CD4-positive, alpha-beta T cell treated with Interleukin-2 at 100 ng/mL for 4 hours (primary cell): Measurements from ENCODE around the gene HOXA5.
A peak's percentile ranks its signal among the peaks of the same experiment; 100 is the strongest.

Source experiments
- DNase-seq: peaks from one replicate; pipeline ENCODE4 v3.0.0-alpha.2; 2020; ENCODE audit warnings: low spot score

HOXA5 gene

GRCh38 chr7:27132978-27133377 lies 10.5 kb downstream of the HOXA5 start:
- no peak for DNase-seq

- DNase-seq: no peak
These were observed 11.3 kb downstream of the HOXA5 start for GRCh38 chr7:27132214-27132613.

- DNase-seq: no peak
These were observed 12.1 kb downstream of the HOXA5 start for GRCh38 chr7:27131390-27131819.

- peak; percentile 72 for DNase-seq
These were observed 12.7 kb downstream of the HOXA5 start, which contains the start of gene HOXA4 for GRCh38 chr7:27130540-27131389. Gene HOXA4, minus strand, starts transcription at chr7:27130757. Its CDS starts 24 bp downstream, at chr7:27130733.

GRCh38 chr7:27129729-27130539 lies 13.5 kb downstream of the HOXA5 start:
- DNase-seq: no peak

GRCh38 chr7:27128776-27129728 lies 14.4 kb downstream of the HOXA5 start:
- no peak for DNase-seq

- no peak for DNase-seq
These were observed 15.4 kb downstream of the HOXA5 start for GRCh38 chr7:27128034-27128433.

- DNase-seq: no peak
These were observed 16.7 kb downstream of the HOXA5 start for GRCh38 chr7:27126596-27127327.

GRCh38 chr7:27125986-27126394 lies 17.5 kb downstream of the HOXA5 start:
- no peak for DNase-seq

GRCh38 chr7:27124902-27125689 lies 18.4 kb downstream of the HOXA5 start:
- no peak for DNase-seq

GRCh38 chr7:27124096-27124901 lies 19.2 kb downstream of the HOXA5 start:
- DNase-seq: no peak

- DNase-seq: no peak
These were observed 19.9 kb downstream of the HOXA5 start for GRCh38 chr7:27123477-27124053.

GRCh38 chr7:27123007-27123476 lies 20.4 kb downstream of the HOXA5 start:
- no peak for DNase-seq

- DNase-seq: no peak
These were observed 21.2 kb downstream of the HOXA5 start for GRCh38 chr7:27122077-27122910.

- no peak for DNase-seq
These were observed 21.8 kb downstream of the HOXA5 start for GRCh38 chr7:27121684-27122076.

- no peak for DNase-seq
These were observed 24.0 kb downstream of the HOXA5 start for GRCh38 chr7:27119412-27119911.

GRCh38 chr7:27118580-27118979 lies 24.9 kb downstream of the HOXA5 start:
- no peak for DNase-seq
